HL-60 (cell line): ENCODE measurements around the gene TREM2.

ENCODE experiments used
- CTCF ChIP-seq: IDR thresholded peaks from one replicate; pipeline ENCODE4 v1.5.1; 2011; ENCODE audit warnings: low read length, control low read depth, inconsistent platforms; ENCODE audit not compliant: insufficient read depth
- GABPA ChIP-seq: IDR thresholded peaks from 2 replicates; pipeline ENCODE4 v1.6.1; 2012; ENCODE audit warnings: low read depth
- POLR2AphosphoS5 ChIP-seq: IDR thresholded peaks from 2 replicates; pipeline ENCODE4 v1.6.1; 2012; ENCODE audit warnings: low read depth
- REST ChIP-seq: IDR thresholded peaks from 2 replicates; pipeline ENCODE4 v1.6.1; 2012; ENCODE audit warnings: low read depth; ENCODE audit not compliant: insufficient replicate concordance
- SPI1 ChIP-seq: IDR thresholded peaks from 2 replicates; pipeline ENCODE4 v1.6.1; 2012; ENCODE audit warnings: low read depth, mild to moderate bottlenecking, borderline replicate concordance

GRCh38 chr6:41179163-41179562 lies 16.2 kb upstream of the TREM2 start:
- TF ChIP-seq REST (no peak), CTCF (no peak), GABPA (no peak), POLR2AphosphoS5 (no peak), SPI1 (no peak)
